Lower leg skin (tissue), 4 donors: ENCODE data around the gene SHANK1. TPM values are rescaled to one million over a fixed set of nuclear protein-coding genes. Genes with fewer than 3 reads are reported as not detected.

Source experiments
- DNase-seq, 2 donors: peaks; one replicate each; pipeline ENCODE4 v3.0.0-alpha.2; 2019; ENCODE audit warnings: low spot score in 2 of 2
- H3K4me3 ChIP-seq: fragments of 200-600 bp; sonication (generic); 2 replicates; pipeline ENCODE4 v1.5.1; 2017; ENCODE audit warnings: mild to moderate bottlenecking, low read depth; ENCODE audit not compliant: poor library complexity, severe bottlenecking
- CTCF ChIP-seq, 3 donors: fragments of 450-650 bp; IDR thresholded peaks; one replicate each; pipeline ENCODE4 v1.5.1; 2016; ENCODE audit warnings: antibody characterized with exemption in 3 of 3, mild to moderate bottlenecking in 3 of 3, moderate library complexity in 2 of 3
- POLR2A ChIP-seq, 2 donors: fragments of 450-650 bp; IDR thresholded peaks; one replicate each; pipeline ENCODE4 v1.6.1; 2016 to 2017; ENCODE audit warnings: antibody characterized with exemption in 2 of 2, mild to moderate bottlenecking in 1 of 2, moderate library complexity in 1 of 2
- WGBS, 2 donors: methylation state at CpG; one replicate each; pipeline ENCODE4 v1.1.5; 2018; 5-methylcytosine and 5-hydroxymethylcytosine counted together
- intact Hi-C: fragments of 100-400 bp; cut with DNase I; formaldehyde crosslinking; loops from one replicate; pipeline ENCODE4 v1.15.0; 2023; ENCODE audit warnings: low total_unique reads
- total RNA-seq, 4 donors: library from RNA; depleted of rRNA; stranded (reverse); fragments of >200 nt; gene quantifications; one replicate each; pipeline ENCODE4 v1.1.0, GENCODE V29; 2016

Gene SHANK1
- total RNA-seq, 4 donors from 2014 or later = 0.30 to 1.6 (median 0.67) TPM

GRCh38 chr19:50677636-50678035 is 42.0 kb downstream of the SHANK1 start:
- no peak for DNase-seq
- H3K4me3 ChIP-seq = no peak overlapping the region
- WGBS, 2 donors = 53 to 59% methylated on average over 5 of the region's 5 CpGs
- TF ChIP-seq CTCF (IDR thresholded peaks at IDR 0.05) = no peak
- no peak for TF ChIP-seq POLR2A (IDR thresholded peaks at IDR 0.05)
- intact Hi-C loops = no loop called here

GRCh38 chr19:50676625-50677197 is 42.9 kb downstream of the SHANK1 start:
- TF ChIP-seq CTCF (IDR thresholded peaks at IDR 0.05) = no peak
- no peak for TF ChIP-seq POLR2A (IDR thresholded peaks at IDR 0.05)
- intact Hi-C loops = no loop called here
- no peak overlapping the region for H3K4me3 ChIP-seq
- DNase-seq = no peak
- WGBS, 2 donors = 65 to 93% methylated on average over 1 of the region's 1 CpG

- no peak overlapping the region for H3K4me3 ChIP-seq
- TF ChIP-seq POLR2A (IDR thresholded peaks at IDR 0.05) (no peak), CTCF (IDR thresholded peaks at IDR 0.05) (no peak)
- no peak for DNase-seq
- intact Hi-C loops = no loop called here
- WGBS, 2 donors = 28 to 29% methylated on average over 14 to 15 of the region's 15 CpGs
These were observed 46.5 kb downstream of the SHANK1 start for GRCh38 chr19:50673118-50673517.

GRCh38 chr19:50670102-50670380 is 49.6 kb downstream of the SHANK1 start:
- DNase-seq = no peak
- H3K4me3 ChIP-seq = no peak overlapping the region
- TF ChIP-seq CTCF (IDR thresholded peaks at IDR 0.05) = no peak
- intact Hi-C loops = no loop called here
- WGBS, 2 donors = 30 to 33% methylated on average over 5 of the region's 5 CpGs

GRCh38 chr19:50669302-50670101 is 50.1 kb downstream of the SHANK1 start:
- 38 to 41% methylated on average over 23 of the region's 23 CpGs for WGBS, 2 donors
- no peak overlapping the region for H3K4me3 ChIP-seq
- no peak for DNase-seq
- no peak for TF ChIP-seq CTCF (IDR thresholded peaks at IDR 0.05)
- intact Hi-C loops = no loop called here

GRCh38 chr19:50668879-50669278 is 50.7 kb downstream of the SHANK1 start:
- H3K4me3 ChIP-seq = no peak overlapping the region
- no peak for TF ChIP-seq CTCF (IDR thresholded peaks at IDR 0.05)
- no peak for TF ChIP-seq POLR2A (IDR thresholded peaks at IDR 0.05)
- 46 to 52% methylated on average over 10 to 15 of the region's 20 CpGs for WGBS, 2 donors
- DNase-seq = no peak
- intact Hi-C loops = no loop called here
